ENCODE data around the gene FOXP1. TPM values are rescaled to one million over a fixed set of nuclear protein-coding genes. Genes with fewer than 3 reads are reported as not detected.

FOXP1 gene
- total RNA-seq, 2 donors from 2014 or later = 41.7 to 94.3 TPM

DNA sequence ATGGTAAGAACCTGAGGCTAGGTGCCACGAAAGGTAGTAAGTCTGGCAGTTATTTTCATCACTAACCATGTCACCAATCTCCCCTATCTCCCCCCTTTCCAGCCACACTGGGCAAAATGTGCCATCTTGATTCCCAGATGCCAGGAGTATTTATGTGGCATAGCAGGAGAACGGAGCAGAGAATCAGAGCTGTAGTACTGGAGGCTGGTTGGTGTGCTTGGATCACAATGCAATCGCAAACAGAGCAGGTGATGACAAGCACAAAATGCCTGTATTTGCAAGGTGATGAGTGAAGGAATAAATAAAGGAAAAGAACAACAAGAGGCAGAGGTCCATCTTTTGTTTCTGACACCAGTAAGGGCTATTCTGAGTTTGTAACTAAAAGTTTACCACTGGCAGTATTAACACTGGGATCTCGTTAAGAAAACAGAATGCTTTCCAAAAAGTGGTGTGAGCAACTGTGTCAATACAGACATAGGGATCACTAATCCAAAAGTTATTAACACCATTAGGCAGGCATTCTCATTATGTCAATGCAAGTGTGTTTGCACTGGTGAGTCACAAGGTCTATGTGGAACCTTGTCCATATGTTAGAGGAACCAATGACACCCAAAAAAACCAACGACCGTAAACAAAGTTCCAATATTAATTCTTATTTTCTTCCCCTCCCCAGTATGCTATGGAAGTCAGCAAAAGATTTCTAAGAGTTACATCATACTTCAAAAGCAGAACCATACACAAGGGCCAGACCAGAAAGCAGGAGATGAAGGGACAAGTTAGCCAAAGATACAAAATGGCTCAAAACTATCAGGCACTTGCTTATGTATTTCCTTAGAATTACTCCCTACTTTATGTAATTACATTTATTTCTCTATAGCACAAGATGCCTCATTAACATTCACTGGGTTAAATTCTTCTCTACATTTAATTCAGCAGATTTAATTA, 556.6 kb downstream of the FOXP1 start:
- H3K4me1 ChIP-seq (ENCODE audit: control insufficient read depth, insufficient read depth, low read length) = peaks cover 12% of the 10 kb centered on the region
- Mint-ChIP-seq H3K4me1 (peaks cover 47% of the 10 kb centered on the region), H3K36me3 (ENCODE audit: low read depth) (peaks cover 36% of the 10 kb centered on the region), H3K9me3 (peaks cover 23% of the 10 kb centered on the region), H3K27me3 (ENCODE audit: insufficient read depth) (no peaks in the 10 kb centered on the region), H3K27ac (no peak overlapping the region), H3K4me3 (no peak overlapping the region)
- WGBS, 2 experiments (ENCODE audit: insufficient coverage in 1 of 2, insufficient read length in 1 of 2) = 83 to 86% methylated on average over 3 to 6 of the region's 6 CpGs
- peaks cover 7% of the 10 kb centered on the region for H3K9me3 ChIP-seq (ENCODE audit: control insufficient read depth, low read length)
- no peaks in the 10 kb centered on the region for H3K27me3 ChIP-seq (ENCODE audit: control insufficient read depth, insufficient read depth, low read length, poor library complexity, severe bottlenecking)
- H3K36me3 ChIP-seq (ENCODE audit: control insufficient read depth, insufficient read depth, low read length) = peaks cover 4% of the 10 kb centered on the region
- TF ChIP-seq, protein P1, sequence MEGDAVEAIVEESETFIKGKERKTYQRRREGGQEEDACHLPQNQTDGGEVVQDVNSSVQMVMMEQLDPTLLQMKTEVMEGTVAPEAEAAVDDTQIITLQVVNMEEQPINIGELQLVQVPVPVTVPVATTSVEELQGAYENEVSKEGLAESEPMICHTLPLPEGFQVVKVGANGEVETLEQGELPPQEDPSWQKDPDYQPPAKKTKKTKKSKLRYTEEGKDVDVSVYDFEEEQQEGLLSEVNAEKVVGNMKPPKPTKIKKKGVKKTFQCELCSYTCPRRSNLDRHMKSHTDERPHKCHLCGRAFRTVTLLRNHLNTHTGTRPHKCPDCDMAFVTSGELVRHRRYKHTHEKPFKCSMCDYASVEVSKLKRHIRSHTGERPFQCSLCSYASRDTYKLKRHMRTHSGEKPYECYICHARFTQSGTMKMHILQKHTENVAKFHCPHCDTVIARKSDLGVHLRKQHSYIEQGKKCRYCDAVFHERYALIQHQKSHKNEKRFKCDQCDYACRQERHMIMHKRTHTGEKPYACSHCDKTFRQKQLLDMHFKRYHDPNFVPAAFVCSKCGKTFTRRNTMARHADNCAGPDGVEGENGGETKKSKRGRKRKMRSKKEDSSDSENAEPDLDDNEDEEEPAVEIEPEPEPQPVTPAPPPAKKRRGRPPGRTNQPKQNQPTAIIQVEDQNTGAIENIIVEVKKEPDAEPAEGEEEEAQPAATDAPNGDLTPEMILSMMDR (conservative IDR thresholded peaks at IDR 0.05) = no peak
- no peak overlapping the region for H3K4me3 ChIP-seq (ENCODE audit: low read length)
- no peak overlapping the region for H3K27ac ChIP-seq (ENCODE audit: low read depth, low read length)
- no peak for DNase-seq
- H3K9ac ChIP-seq (ENCODE audit: extremely low read depth, low read length, poor library complexity, severe bottlenecking) = no peak overlapping the region

DNA sequence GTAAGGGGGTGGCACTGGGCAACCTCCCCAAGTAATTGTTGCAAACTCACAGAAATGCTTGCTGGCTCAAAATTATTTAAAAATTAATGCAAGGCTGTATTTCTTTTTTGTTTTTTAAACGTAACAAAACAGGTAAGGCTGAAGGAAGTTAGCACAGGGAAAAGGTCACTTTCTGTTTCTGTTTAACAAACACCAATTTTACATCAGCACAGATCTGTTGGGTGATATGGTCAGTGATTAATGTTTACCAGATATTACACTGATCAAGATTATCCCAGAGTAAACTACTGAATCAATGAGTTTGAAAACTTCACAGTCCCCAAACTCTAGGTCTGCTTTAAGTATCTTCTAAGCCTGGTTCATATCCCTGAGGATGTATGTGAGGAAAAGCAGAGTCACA, 558.0 kb downstream of the FOXP1 start:
- peaks cover 4% of the 10 kb centered on the region for H3K36me3 ChIP-seq (ENCODE audit: control insufficient read depth, insufficient read depth, low read length)
- H3K27ac ChIP-seq (ENCODE audit: low read depth, low read length) = no peak overlapping the region
- H3K4me1 ChIP-seq (ENCODE audit: control insufficient read depth, insufficient read depth, low read length) = peaks cover 12% of the 10 kb centered on the region
- H3K27me3 ChIP-seq (ENCODE audit: control insufficient read depth, insufficient read depth, low read length, poor library complexity, severe bottlenecking) = no peaks in the 10 kb centered on the region
- DNase-seq = no peak
- H3K4me3 ChIP-seq (ENCODE audit: low read length) = no peak overlapping the region
- H3K9me3 ChIP-seq (ENCODE audit: control insufficient read depth, low read length) = peaks cover 7% of the 10 kb centered on the region
- Mint-ChIP-seq H3K9me3 (peaks cover 22% of the 10 kb centered on the region), H3K27ac (no peak overlapping the region), H3K27me3 (ENCODE audit: insufficient read depth) (no peaks in the 10 kb centered on the region), H3K36me3 (ENCODE audit: low read depth) (peaks cover 28% of the 10 kb centered on the region), H3K4me3 (no peak overlapping the region), H3K4me1 (peaks cover 40% of the 10 kb centered on the region)
- H3K9ac ChIP-seq (ENCODE audit: extremely low read depth, low read length, poor library complexity, severe bottlenecking) = no peak overlapping the region
- 86% methylated on average over 1 of the region's 1 CpG; no CpG with 5 or more reads in 1 of the 2 experiments for WGBS, 2 experiments (ENCODE audit: insufficient coverage in 1 of 2, insufficient read length in 1 of 2)
- TF ChIP-seq, protein P1 (conservative IDR thresholded peaks at IDR 0.05) = no peak

DNA sequence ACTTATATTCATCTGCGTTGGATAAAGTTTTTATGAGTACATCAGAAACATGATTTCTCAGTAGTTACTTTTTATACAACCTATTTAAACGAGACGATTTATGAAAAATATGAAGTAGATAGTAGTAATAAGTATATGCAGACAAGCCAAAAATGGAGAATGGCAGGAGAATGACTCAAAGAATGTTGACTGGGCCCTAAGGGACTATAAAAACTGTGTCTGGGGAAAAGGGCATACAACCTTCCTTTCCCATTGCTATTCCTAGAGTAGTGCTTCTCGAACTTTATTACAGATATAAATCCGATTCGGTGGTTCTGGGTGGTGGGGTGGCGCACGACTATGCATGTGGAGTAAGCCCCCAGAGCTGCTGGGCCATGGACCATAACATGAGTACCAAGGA, 558.5 kb downstream of the FOXP1 start:
- peaks cover 17% of the 10 kb centered on the region for H3K9me3 Mint-ChIP-seq
- no peaks in the 10 kb centered on the region for H3K27me3 ChIP-seq (ENCODE audit: control insufficient read depth, insufficient read depth, low read length, poor library complexity, severe bottlenecking)
- TF ChIP-seq, protein P1 (conservative IDR thresholded peaks at IDR 0.05) = no peak
- H3K27ac Mint-ChIP-seq = no peak overlapping the region
- H3K36me3 ChIP-seq (ENCODE audit: control insufficient read depth, insufficient read depth, low read length) = peaks cover 4% of the 10 kb centered on the region
- peaks cover 40% of the 10 kb centered on the region for H3K4me1 Mint-ChIP-seq
- DNase-seq = no peak
- H3K9me3 ChIP-seq (ENCODE audit: control insufficient read depth, low read length) = peaks cover 7% of the 10 kb centered on the region
- H3K4me3 ChIP-seq (ENCODE audit: low read length) = no peak overlapping the region
- H3K9ac ChIP-seq (ENCODE audit: extremely low read depth, low read length, poor library complexity, severe bottlenecking) = no peak overlapping the region
- H3K27ac ChIP-seq (ENCODE audit: low read depth, low read length) = no peak overlapping the region
- H3K27me3 Mint-ChIP-seq (ENCODE audit: insufficient read depth) = no peaks in the 10 kb centered on the region
- no peak overlapping the region for H3K4me3 Mint-ChIP-seq
- 93 to 96% methylated on average over 4 to 8 of the region's 8 CpGs for WGBS, 2 experiments (ENCODE audit: insufficient coverage in 1 of 2, insufficient read length in 1 of 2)
- peaks cover 22% of the 10 kb centered on the region for H3K36me3 Mint-ChIP-seq (ENCODE audit: low read depth)
- peaks cover 12% of the 10 kb centered on the region for H3K4me1 ChIP-seq (ENCODE audit: control insufficient read depth, insufficient read depth, low read length)
